ENCODE results near the gene MYORG.
A peak's percentile ranks its signal among the peaks of the same experiment; 100 is the strongest.

The MYORG gene

GRCh38 chr9:34332076-34332964 lies 44.4 kb downstream of the MYORG start:
- peak; percentile 15 for DNase-seq (ENCODE audit: low spot score)

GRCh38 chr9:34331196-34331595 lies 45.5 kb downstream of the MYORG start:
- no peak for DNase-seq (ENCODE audit: low spot score)

- peak; percentile 99 for DNase-seq (ENCODE audit: low spot score)
Measured at GRCh38 chr9:34328987-34329832, 47.5 kb downstream of the MYORG start, which contains the start of the genes KIF24 and NUDT2. Gene KIF24 (minus strand): TSS chr9:34329268. CDS start chr9:34311346, 17,922 bp downstream. Gene NUDT2 (plus strand): TSS chr9:34329569. CDS start chr9:34339040, 9,471 bp downstream.

- no peak for DNase-seq (ENCODE audit: low spot score)
Measured at GRCh38 chr9:34328500-34328986, 48.2 kb downstream of the MYORG start.

GRCh38 chr9:34326690-34327089 lies 50.0 kb downstream of the MYORG start:
- no peak for DNase-seq (ENCODE audit: low spot score)

GRCh38 chr9:34322899-34323591 lies 53.7 kb downstream of the MYORG start:
- no peak for DNase-seq (ENCODE audit: low spot score)

- no peak for DNase-seq (ENCODE audit: low spot score)
Measured at GRCh38 chr9:34321451-34321850, 55.2 kb downstream of the MYORG start.

GRCh38 chr9:34318163-34318790 lies 58.4 kb downstream of the MYORG start:
- DNase-seq (ENCODE audit: low spot score), result no peak

- DNase-seq (ENCODE audit: low spot score), result no peak
Measured at GRCh38 chr9:34317436-34317835, 59.3 kb downstream of the MYORG start.

All from CD4-positive, alpha-beta T cell treated with Interleukin-15 for 4 hours (primary cell).